K562 (cell line): Measurements from ENCODE around the gene MARK4. TPM values are rescaled to one million over a fixed set of nuclear protein-coding genes. Genes with fewer than 3 reads are reported as not detected.

Experiments used
- ATAC-seq: fragments of 200-7000 bp; cut with Tn5 transposase; 3 replicates; pipeline ENCODE4 v1.9.1; 2020; ENCODE audit warnings: moderate library complexity
- BruUV-seq: library from RNA; stranded (reverse); fragments of 400-500 nt; replicated peaks from 2 replicates; lab custom pipeline; 2021; lab: Mats Ljungman, UMichigan
- CTCF ChIA-PET: fragments of 300-600 bp; formaldehyde crosslinking; extraction: SDS; loops from one replicate; lab custom pipeline; 2021; ENCODE audit warnings: low intra/inter-chr PET ratio; lab: Yijun Ruan, JAX
- POLR2A ChIA-PET: fragments of 300-600, 350-650 bp; sonication (Branson Sonifier 250); formaldehyde crosslinking; extraction: SDS; loops from one replicate; lab custom pipeline; 2021; ENCODE audit warnings: antibody characterized with exemption, inconsistent platforms; lab: Yijun Ruan, JAX
- DNase-seq, 4 experiments: peaks; one replicate each; pipeline versions ENCODE4 v3.0.0 to v3.0.0-alpha.2; 2011 to 2018; ENCODE audit warnings: low spot score in 3 of 4, mixed read lengths in 3 of 4; ENCODE audit errors: extremely low read depth in 1 of 4
- FAIRE-seq: peaks from 2 replicates; lab custom pipeline; 2011; peaks lifted over from hg19 to GRCh38; lab: Jason Lieb, UNC
- H2AFZ ChIP-seq: 2 replicates; pipeline ENCODE4 v1.6.0; 2011; ENCODE audit warnings: low read depth, low read length, control low read depth, inconsistent platforms
- H3K27ac ChIP-seq: fragments of 200-600 bp; 3 replicates; pipeline ENCODE4 v1.8.0; 2011; ENCODE audit warnings: low read depth, mild to moderate bottlenecking, control low read depth, inconsistent platforms, low read length, moderate library complexity, mixed read lengths; ENCODE audit errors: extremely low read depth
- H3K27me3 ChIP-seq, 2 experiments: fragments of 300-600 bp in 1 of 2; 2 replicates in 1 of 2; 3 replicates in 1 of 2; pipeline versions ENCODE4 v1.6.0 to v1.8.0; 2011; ENCODE audit warnings: inconsistent platforms in 2 of 2, low read length in 2 of 2, mild to moderate bottlenecking in 1 of 2, mixed read lengths in 1 of 2, moderate library complexity in 1 of 2; ENCODE audit not compliant: control insufficient read depth in 2 of 2, insufficient read depth in 2 of 2
- H3K36me3 ChIP-seq: fragments of 300-600 bp; 3 replicates; pipeline ENCODE4 v1.8.0; 2011; ENCODE audit warnings: mild to moderate bottlenecking, low read length, inconsistent platforms; ENCODE audit not compliant: control insufficient read depth, insufficient read depth
- H3K4me1 ChIP-seq, 2 experiments: fragments of 200-600 bp in 1 of 2; replicated peaks in 1 of 2; 2 replicates in 1 of 2; 3 replicates in 1 of 2; pipeline versions ENCODE4 v1.5.1 to v1.8.0; 2011; ENCODE audit warnings: inconsistent platforms in 2 of 2, low read length in 2 of 2, mild to moderate bottlenecking in 1 of 2, mixed read lengths in 1 of 2, moderate library complexity in 1 of 2; ENCODE audit not compliant: control insufficient read depth in 2 of 2, insufficient read depth in 2 of 2
- H3K4me2 ChIP-seq: 2 replicates; pipeline ENCODE4 v1.6.1; 2011; ENCODE audit warnings: low read length, control low read depth, inconsistent platforms, mixed read lengths; ENCODE audit not compliant: insufficient read depth
- H3K4me3 ChIP-seq: fragments of 200-600 bp; sonication (generic), shearing (Covaris generic); 2 replicates; pipeline ENCODE4 v1.5.1; 2016; ENCODE audit warnings: control low read depth, inconsistent platforms
- H3K79me2 ChIP-seq: fragments of 200-600 bp; 3 replicates; pipeline ENCODE4 v1.8.0; 2011; ENCODE audit warnings: low read length, inconsistent platforms; ENCODE audit not compliant: control insufficient read depth, insufficient read depth
- H3K9ac ChIP-seq, 2 experiments: 2 replicates each; pipeline versions ENCODE4 v1.6.0 to v1.6.1; 2011; ENCODE audit warnings: low read depth in 2 of 2, low read length in 2 of 2, control low read depth in 1 of 2, inconsistent platforms in 1 of 2, mild to moderate bottlenecking in 1 of 2, mixed read lengths in 1 of 2; ENCODE audit not compliant: insufficient read depth in 1 of 2
- H3K9me1 ChIP-seq: one replicate; pipeline ENCODE4 v1.6.0; 2011; ENCODE audit warnings: inconsistent platforms, mild to moderate bottlenecking, low read length, moderate library complexity; ENCODE audit not compliant: control insufficient read depth, insufficient read depth
- H3K9me3 ChIP-seq: replicated peaks from 2 replicates; pipeline ENCODE4 v1.5.1; 2011; ENCODE audit warnings: low read depth, low read length, inconsistent platforms; ENCODE audit not compliant: control insufficient read depth, insufficient read depth
- H4K20me1 ChIP-seq: replicated peaks from 2 replicates; pipeline ENCODE4 v1.6.1; 2011; ENCODE audit warnings: low read length, inconsistent platforms, mixed read lengths; ENCODE audit not compliant: control insufficient read depth, insufficient read depth
- BCOR ChIP-seq: fragments of 450-650 bp; IDR thresholded peaks from 2 replicates; pipeline ENCODE4 v1.6.1; 2016
- CBFB ChIP-seq: sonication (generic); formaldehyde crosslinking; IDR thresholded peaks from 2 replicates; pipeline ENCODE4 v1.4.0; 2020; ENCODE audit warnings: mild to moderate bottlenecking, missing genetic modification reagents
- CREM ChIP-seq: IDR thresholded peaks from 2 replicates; pipeline ENCODE4 v1.6.1; 2014; ENCODE audit warnings: antibody characterized with exemption, low read depth
- NFIC ChIP-seq: fragments of 450-650 bp; IDR thresholded peaks from 2 replicates; pipeline ENCODE4 v1.6.1; 2017; ENCODE audit warnings: mild to moderate bottlenecking, inconsistent platforms
- REST ChIP-seq, 2 experiments: fragments of 450-650 bp; formaldehyde crosslinking in 1 of 2; IDR thresholded peaks; 2 replicates each; pipeline versions ENCODE4 v1.4.0 to v1.6.1; 2014 to 2020; ENCODE audit warnings: mild to moderate bottlenecking in 2 of 2, borderline replicate concordance in 1 of 2, low read depth in 1 of 2
- TBL1XR1 ChIP-seq, 2 experiments: IDR thresholded peaks; 2 replicates each; pipeline ENCODE4 v1.6.1; 2012; ENCODE audit warnings: improper control_type of control experiment in 2 of 2, low read length in 2 of 2, mild to moderate bottlenecking in 1 of 2
- TBP ChIP-seq: optimal IDR thresholded peaks from 2 replicates; pipeline ENCODE3; 2011; ENCODE audit warnings: low read depth, low read length, improper control_type of control experiment
- WGBS: fragments of 100-300 bp; shearing (Covaris generic); methylation state at CpG from one replicate; pipeline ENCODE4 v1.1.6; 2016; ENCODE audit warnings: low coverage, mixed read lengths; ENCODE audit not compliant: insufficient coverage; ENCODE audit errors: missing lambda C conversion rate; 5-methylcytosine and 5-hydroxymethylcytosine counted together
- in situ Hi-C: fragments of 300-500 bp; cut with MboI; formaldehyde crosslinking; loops from 4 replicates; pipeline ENCODE4 v1.15.0; 2018; ENCODE audit warnings: inconsistent platforms, mixed read lengths
- intact Hi-C: fragments of 100-400 bp; cut with micrococcal nuclease; formaldehyde crosslinking; loops from 2 replicates; pipeline ENCODE4 v1.14.2; 2022
- polyA plus RNA-seq, 8 experiments: library from polyadenylated mRNA; depleted of rRNA in 4 of 8; stranded (reverse) in 5 of 8; unstranded in 3 of 8; fragments of >200 nt; fragmentation: Nextera tagmentation in 2 of 8; fragmentation: Illumina TruSeq in 1 of 8; extraction: Ambion mirVana in 2 of 8; extraction: Trizol in 1 of 8; gene quantifications; 2 replicates each; pipeline versions ENCODE4 v1.2.1 to v1.2.3, GENCODE V29; 2011 to 2014; ENCODE audit warnings: inconsistent platforms in 1 of 8, missing spikeins in 1 of 8
- total RNA-seq, 7 experiments: library from RNA; depleted of rRNA in 6 of 7; stranded (reverse); fragments of >200 nt in 6 of 7; fragmentation: Illumina TruSeq in 2 of 7; extraction: Trizol in 2 of 7; gene quantifications; 2 replicates each; pipeline versions ENCODE4 v1.2.1 to v1.2.3, GENCODE V29; 2011 to 2021; ENCODE audit warnings: low replicate concordance in 1 of 7

Gene MARK4
- total and polyA plus RNA-seq, 9 of the 15 experiments (the other 6 are each of a cell fraction or from before 2014, with no cell fraction given), result 0.52 to 29.4 (median 8.6) TPM

DNA sequence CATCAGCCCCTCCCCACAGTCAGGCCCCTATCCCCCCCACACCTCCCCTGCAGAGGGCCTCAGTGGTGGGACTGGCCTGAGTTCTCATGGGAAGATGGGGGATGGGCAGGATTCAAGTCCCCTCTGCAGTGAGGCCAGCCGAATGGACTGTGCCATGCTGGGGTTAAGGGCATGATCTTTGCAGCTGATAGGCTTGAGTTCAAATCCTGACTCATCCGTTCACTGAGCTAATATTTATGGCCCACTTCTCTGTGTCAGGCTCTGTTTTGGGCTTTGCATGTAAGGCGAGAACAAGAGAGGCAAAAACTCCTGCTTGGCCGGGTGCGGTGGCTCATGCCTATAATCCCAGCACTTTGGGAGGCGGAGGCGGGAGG is 20.7 kb downstream of the MARK4 start:
- Histone ChIP-seq H3K9me3 (no peaks in the 10 kb centered on the region), H3K4me2 (no peak overlapping the region), H3K79me2 (no peaks in the 10 kb centered on the region), H3K36me3 (peaks cover 35% of the 10 kb centered on the region; the same call in 2 of the 3 replicates), H4K20me1 (no peaks in the 10 kb centered on the region), H3K9me1 (no peaks in the 10 kb centered on the region), H3K4me3 (no peak overlapping the region), H3K9ac (peak overlapping the region in 1 of 2 experiments; percentile 21; a peak in 1 of 4 replicates), H2AFZ (no peak overlapping the region), H3K27me3 (no peaks in the 10 kb centered on the region), H3K4me1 (peaks cover 17 to 27% of the 10 kb centered on the region in 2 experiments; a peak in 4 of 5 replicates), H3K27ac (no peak overlapping the region)
- ChIA-PET CTCF (no interaction called here), POLR2A (no interaction called here)
- FAIRE-seq, result no peak
- DNase-seq, result no peak
- WGBS, result 58% methylated on average over 7 of the region's 7 CpGs
- intact Hi-C loops (no loop called here), in situ Hi-C loops (no loop called here)
- ATAC-seq, result no peak
- TF ChIP-seq CREM (no peak), NFIC (peak; percentile 36; the same call in 1 of the 2 replicates), BCOR (peak; percentile 70)
- no TSS peak for BruUV-seq

- Histone ChIP-seq H3K4me2 (peak overlapping the region; percentile 28), H3K27me3 (no peaks in the 10 kb centered on the region), H3K27ac (peak overlapping the region; percentile 41; the same call in 1 of the 3 replicates), H2AFZ (no peak overlapping the region), H3K9me3 (no peaks in the 10 kb centered on the region), H3K9ac (peak overlapping the region in 1 of 2 experiments; percentile 68; a peak in 2 of 4 replicates), H4K20me1 (no peaks in the 10 kb centered on the region), H3K36me3 (peaks cover 40% of the 10 kb centered on the region; the same call in 2 of the 3 replicates), H3K9me1 (no peaks in the 10 kb centered on the region), H3K4me3 (no peak overlapping the region), H3K4me1 (peaks cover 17 to 27% of the 10 kb centered on the region in 2 experiments; a peak in 4 of 5 replicates), H3K79me2 (no peaks in the 10 kb centered on the region)
- in situ Hi-C loops, result no loop called here
- FAIRE-seq, result no peak
- ATAC-seq, result no peak
- DNase-seq, result no peak
- 48% methylated on average over 13 of the region's 14 CpGs for WGBS
- CTCF ChIA-PET, result interaction anchor here (0.7 kb wide), 1 partner anchor 188 kb away, joined by 4 read pairs; no protein-coding TSS in a partner anchor
- intact Hi-C loops, result no loop called here
- BruUV-seq, result no TSS peak
- POLR2A ChIA-PET, result interaction anchor here (1.2 to 1.3 kb wide), 2 partner anchors 14 to 15 kb away, joined by 3 read pairs; no protein-coding TSS in a partner anchor
- TF ChIP-seq CBFB (CRISPR knock-in tag) (no peak), TBL1XR1 (IDR thresholded peaks at IDR 0.05; ENCODE audit: low read length in 2 of 2) (no peak), REST (IDR thresholded peaks at IDR 0.05; ENCODE audit: borderline replicate concordance) (no peak), REST (CRISPR knock-in tag; IDR thresholded peaks at IDR 0.05; ENCODE audit: low read depth) (no peak), TBP (peak; percentile 14)
Observed at GRCh38 chr19:45273521-45273855, 22.4 kb downstream of the MARK4 start.
